Ovary (tissue), 3 donors: ENCODE data around the gene CLDN2.

ENCODE experiments used
- EP300 ChIP-seq: sonication (generic); formaldehyde crosslinking; IDR thresholded peaks from one replicate; pipeline ENCODE4 v1.6.1; 2017; ENCODE audit warnings: antibody characterized with exemption
- POLR2A ChIP-seq: fragments of 450-650 bp; IDR thresholded peaks from one replicate; pipeline ENCODE4 v1.6.1; 2017; ENCODE audit warnings: antibody characterized with exemption, mild to moderate bottlenecking, moderate library complexity
- TF ChIP-seq, protein P1 (sequence below), 3 donors: fragments of 450-650 bp in 2 of 3; fragments of 200-600 bp in 1 of 3; IDR thresholded peaks; one replicate each; pipeline versions ENCODE4 v1.5.1 to v1.8.0; 2016 to 2022; ENCODE audit warnings: antibody characterized with exemption in 3 of 3, mild to moderate bottlenecking in 1 of 3
- donor health status: DM: no; HTN: no; CAD: no.

GRCh38 chrX:106875151-106875550 lies 45.1 kb upstream of the CLDN2 start:
- TF ChIP-seq POLR2A (no peak), EP300 (no peak)
- TF ChIP-seq, protein P1, sequence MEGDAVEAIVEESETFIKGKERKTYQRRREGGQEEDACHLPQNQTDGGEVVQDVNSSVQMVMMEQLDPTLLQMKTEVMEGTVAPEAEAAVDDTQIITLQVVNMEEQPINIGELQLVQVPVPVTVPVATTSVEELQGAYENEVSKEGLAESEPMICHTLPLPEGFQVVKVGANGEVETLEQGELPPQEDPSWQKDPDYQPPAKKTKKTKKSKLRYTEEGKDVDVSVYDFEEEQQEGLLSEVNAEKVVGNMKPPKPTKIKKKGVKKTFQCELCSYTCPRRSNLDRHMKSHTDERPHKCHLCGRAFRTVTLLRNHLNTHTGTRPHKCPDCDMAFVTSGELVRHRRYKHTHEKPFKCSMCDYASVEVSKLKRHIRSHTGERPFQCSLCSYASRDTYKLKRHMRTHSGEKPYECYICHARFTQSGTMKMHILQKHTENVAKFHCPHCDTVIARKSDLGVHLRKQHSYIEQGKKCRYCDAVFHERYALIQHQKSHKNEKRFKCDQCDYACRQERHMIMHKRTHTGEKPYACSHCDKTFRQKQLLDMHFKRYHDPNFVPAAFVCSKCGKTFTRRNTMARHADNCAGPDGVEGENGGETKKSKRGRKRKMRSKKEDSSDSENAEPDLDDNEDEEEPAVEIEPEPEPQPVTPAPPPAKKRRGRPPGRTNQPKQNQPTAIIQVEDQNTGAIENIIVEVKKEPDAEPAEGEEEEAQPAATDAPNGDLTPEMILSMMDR (IDR thresholded peaks at IDR 0.05) = no peak
